Measurements from ENCODE around the gene SYT2. TPM values are rescaled to one million over a fixed set of nuclear protein-coding genes. Genes with fewer than 3 reads are reported as not detected.
A peak's percentile ranks its signal among the peaks of the same experiment; 100 is the strongest.

The SYT2 gene
- total and polyA plus RNA-seq, 12 donors: under 0.01 to 0.07 (median 0.02) TPM; not detected in 9

DNA sequence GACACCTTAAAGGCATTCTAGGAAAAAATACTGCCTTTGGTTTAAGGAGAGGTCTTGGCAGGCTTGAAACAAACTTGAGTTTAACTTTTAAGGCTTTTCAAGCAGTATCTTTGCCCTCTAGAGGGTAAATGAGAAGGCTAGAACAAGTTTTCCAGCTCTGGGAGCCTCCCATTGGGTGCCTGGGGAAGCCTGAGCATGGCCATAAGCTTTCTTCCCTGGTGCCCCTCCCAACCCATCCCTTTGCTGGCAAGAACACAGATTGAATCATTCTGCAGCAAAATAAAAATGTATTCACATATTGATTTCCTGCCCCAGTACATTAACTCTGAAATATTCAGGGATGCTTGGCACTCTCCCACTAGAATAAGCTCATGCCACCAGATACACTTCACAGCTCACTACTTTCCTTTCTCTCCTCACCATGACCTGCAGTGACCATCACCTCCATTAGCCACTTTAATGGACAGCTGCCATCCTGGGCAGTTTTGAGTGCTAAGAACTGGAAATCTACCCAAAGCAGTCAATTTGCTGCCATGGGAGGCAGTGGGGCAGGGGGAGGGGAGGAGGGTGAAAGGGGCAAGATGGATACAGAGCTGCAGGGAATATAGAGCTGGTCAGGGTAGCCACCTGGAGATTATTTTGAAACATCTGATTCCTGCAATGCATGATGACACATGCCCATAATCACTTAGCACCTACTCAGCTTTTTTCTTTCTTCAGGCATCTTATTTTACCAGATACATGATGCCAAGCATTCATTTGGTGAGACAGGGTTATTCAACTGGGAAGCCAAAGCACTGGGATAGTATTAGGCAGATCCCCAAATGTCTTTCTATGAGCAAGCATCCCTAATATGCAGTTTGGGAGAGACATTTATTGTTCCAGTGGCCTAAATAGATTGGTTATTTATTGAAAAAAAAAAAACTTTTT is 140.6 kb downstream of the SYT2 start:
- peaks cover 0 to 13% (median 0%) of the 10 kb centered on the region in 7 donors for H3K27me3 ChIP-seq
- TF ChIP-seq, protein P1, sequence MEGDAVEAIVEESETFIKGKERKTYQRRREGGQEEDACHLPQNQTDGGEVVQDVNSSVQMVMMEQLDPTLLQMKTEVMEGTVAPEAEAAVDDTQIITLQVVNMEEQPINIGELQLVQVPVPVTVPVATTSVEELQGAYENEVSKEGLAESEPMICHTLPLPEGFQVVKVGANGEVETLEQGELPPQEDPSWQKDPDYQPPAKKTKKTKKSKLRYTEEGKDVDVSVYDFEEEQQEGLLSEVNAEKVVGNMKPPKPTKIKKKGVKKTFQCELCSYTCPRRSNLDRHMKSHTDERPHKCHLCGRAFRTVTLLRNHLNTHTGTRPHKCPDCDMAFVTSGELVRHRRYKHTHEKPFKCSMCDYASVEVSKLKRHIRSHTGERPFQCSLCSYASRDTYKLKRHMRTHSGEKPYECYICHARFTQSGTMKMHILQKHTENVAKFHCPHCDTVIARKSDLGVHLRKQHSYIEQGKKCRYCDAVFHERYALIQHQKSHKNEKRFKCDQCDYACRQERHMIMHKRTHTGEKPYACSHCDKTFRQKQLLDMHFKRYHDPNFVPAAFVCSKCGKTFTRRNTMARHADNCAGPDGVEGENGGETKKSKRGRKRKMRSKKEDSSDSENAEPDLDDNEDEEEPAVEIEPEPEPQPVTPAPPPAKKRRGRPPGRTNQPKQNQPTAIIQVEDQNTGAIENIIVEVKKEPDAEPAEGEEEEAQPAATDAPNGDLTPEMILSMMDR (IDR thresholded peaks at IDR 0.05): no peak
- no peaks in the 10 kb centered on the region for H3K9me3 ChIP-seq
- peaks cover 0 to 97% (median 30%) of the 10 kb centered on the region in 9 donors for H3K36me3 ChIP-seq
- DNase-seq (no peak), ATAC-seq (no peak)
- H3K4me3 ChIP-seq: no peak overlapping the region
- peak overlapping the region in 3 of 10 donors; percentile 1 to 60 (median 31) for H3K27ac ChIP-seq
- intact Hi-C loops (cut with DNase I): loop anchor here in 6 of 10 donors (5.0 to 10.0 kb wide), 4 partner anchors 52 to 75 kb away; no protein-coding TSS in a partner anchor
- H3K4me1 ChIP-seq: peaks cover 7 to 78% (median 45%) of the 10 kb centered on the region in 9 donors

DNA sequence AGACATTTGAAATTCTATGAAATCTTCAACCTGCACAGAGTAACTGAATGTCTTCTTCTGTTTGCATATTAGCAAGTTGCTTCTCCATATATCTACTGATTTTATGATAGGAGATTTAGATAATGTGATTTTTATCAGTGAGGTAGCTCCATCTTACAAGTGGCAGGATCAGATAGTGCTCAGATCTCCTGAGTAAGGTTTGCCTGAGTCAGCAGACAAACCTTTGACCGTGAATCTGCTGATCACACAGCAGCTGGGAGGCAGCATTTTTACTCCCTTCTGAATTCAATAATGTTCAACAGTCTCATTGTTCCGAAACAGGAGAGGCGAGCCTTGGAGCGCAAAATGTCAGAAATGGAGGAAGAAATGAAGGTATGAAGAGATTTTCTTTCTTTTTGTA is 141.4 kb downstream of the SYT2 start:
- Histone ChIP-seq H3K9me3 (no peaks in the 10 kb centered on the region), H3K27me3 (peaks cover 0 to 13% (median 0%) of the 10 kb centered on the region in 7 donors), H3K36me3 (peaks cover 0 to 97% (median 26%) of the 10 kb centered on the region in 9 donors), H3K4me1 (peaks cover 7 to 82% (median 46%) of the 10 kb centered on the region in 9 donors), H3K4me3 (no peak overlapping the region), H3K27ac (peak overlapping the region in 3 of 10 donors; percentile 14 to 60 (median 31))
- intact Hi-C loops (cut with DNase I): loop anchor here in 5 of 10 donors (5.0 to 10.0 kb wide), 4 partner anchors 52 to 74 kb away; no protein-coding TSS in a partner anchor
- ATAC-seq (no peak), DNase-seq (no peak)
- TF ChIP-seq, protein P1 (IDR thresholded peaks at IDR 0.05): no peak
- 76 to 81% methylated on average over 4 of the region's 4 CpGs for WGBS, 2 donors

DNA sequence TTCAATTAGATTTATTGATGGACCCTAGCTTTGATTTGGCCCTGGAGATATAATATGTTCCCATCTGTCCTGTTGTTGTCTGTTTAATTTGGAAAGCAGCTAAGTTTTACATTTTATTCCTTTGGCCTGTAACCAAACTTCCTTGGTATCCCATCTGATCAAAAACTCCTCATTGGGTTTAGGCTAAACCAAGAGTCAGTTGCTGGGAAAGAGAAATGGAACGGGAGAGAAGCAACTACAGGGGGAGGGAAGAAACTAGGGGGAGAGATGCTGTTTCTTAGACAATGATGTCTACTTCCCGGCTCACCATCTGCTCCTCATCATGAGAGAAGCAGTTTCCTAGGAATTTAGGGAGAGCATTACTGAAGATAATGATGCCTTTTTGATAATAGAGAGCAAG is 141.8 kb downstream of the SYT2 start:
- peaks cover 0 to 11% (median 0%) of the 10 kb centered on the region in 7 donors for H3K27me3 ChIP-seq
- no peak for DNase-seq
- H3K27ac ChIP-seq: peak overlapping the region in 5 of 10 donors; percentile 9 to 60 (median 31)
- ATAC-seq: no peak
- WGBS, 2 donors: 58 to 59% methylated on average over 2 of the region's 2 CpGs
- peaks cover 7 to 84% (median 46%) of the 10 kb centered on the region in 9 donors for H3K4me1 ChIP-seq
- H3K4me3 ChIP-seq: no peak overlapping the region
- TF ChIP-seq, protein P1 (IDR thresholded peaks at IDR 0.05): no peak
- intact Hi-C loops (cut with DNase I): loop anchor here in 5 of 10 donors (5.0 to 10.0 kb wide), 4 partner anchors 51 to 74 kb away; no protein-coding TSS in a partner anchor
- peaks cover 0 to 97% (median 22%) of the 10 kb centered on the region in 9 donors for H3K36me3 ChIP-seq
- H3K9me3 ChIP-seq: no peaks in the 10 kb centered on the region

DNA sequence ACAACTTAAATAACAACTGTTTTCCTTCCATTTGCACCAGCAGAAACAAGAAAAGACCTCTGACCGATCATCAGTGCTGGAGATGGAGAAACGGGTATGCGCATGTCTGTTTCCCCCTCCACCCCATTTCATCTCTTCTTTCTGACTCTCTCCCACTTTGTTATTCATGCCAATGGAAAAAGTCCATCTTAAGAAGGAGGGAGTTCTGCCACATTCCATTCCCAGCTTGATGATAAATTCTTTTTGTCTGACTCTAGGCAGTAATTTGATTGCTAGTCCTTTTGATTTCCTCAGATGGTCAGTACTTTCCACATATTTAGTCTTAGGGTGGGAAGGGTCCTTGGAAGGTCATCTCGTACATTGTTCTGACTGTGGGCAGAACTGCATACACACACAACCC is 142.5 kb downstream of the SYT2 start:
- H3K36me3 ChIP-seq: peaks cover 0 to 97% (median 24%) of the 10 kb centered on the region in 9 donors
- TF ChIP-seq, protein P1 (IDR thresholded peaks at IDR 0.05): no peak
- no peaks in the 10 kb centered on the region for H3K9me3 ChIP-seq
- peak overlapping the region in 7 of 10 donors; percentile 4 to 60 (median 18) for H3K27ac ChIP-seq
- H3K4me3 ChIP-seq: no peak overlapping the region
- intact Hi-C loops (cut with DNase I): loop anchor here in 5 of 10 donors (5.0 to 10.0 kb wide), 4 partner anchors 50 to 73 kb away; no protein-coding TSS in a partner anchor
- H3K4me1 ChIP-seq: peaks cover 7 to 84% (median 46%) of the 10 kb centered on the region in 9 donors
- 68% methylated on average over 4 of the region's 4 CpGs for WGBS, 2 donors
- H3K27me3 ChIP-seq: peaks cover 0 to 5% (median 0%) of the 10 kb centered on the region in 7 donors
- no peak for ATAC-seq
- DNase-seq: no peak
